Activated T-cell treated with anti-CD3 and anti-CD28 coated beads for 48 hours (primary cell): ENCODE results near the gene TOPBP1.
"Not testable (repeated sequence)": the region's sequence is repeated elsewhere in the genome, so short reads cannot be mapped to it uniquely, and the experiment has no call there.

Experiments
- DNase-seq: peaks from one replicate; pipeline ENCODE4 v3.0.0-alpha.2; 2020; ENCODE audit warnings: low read depth

TOPBP1 gene

DNA sequence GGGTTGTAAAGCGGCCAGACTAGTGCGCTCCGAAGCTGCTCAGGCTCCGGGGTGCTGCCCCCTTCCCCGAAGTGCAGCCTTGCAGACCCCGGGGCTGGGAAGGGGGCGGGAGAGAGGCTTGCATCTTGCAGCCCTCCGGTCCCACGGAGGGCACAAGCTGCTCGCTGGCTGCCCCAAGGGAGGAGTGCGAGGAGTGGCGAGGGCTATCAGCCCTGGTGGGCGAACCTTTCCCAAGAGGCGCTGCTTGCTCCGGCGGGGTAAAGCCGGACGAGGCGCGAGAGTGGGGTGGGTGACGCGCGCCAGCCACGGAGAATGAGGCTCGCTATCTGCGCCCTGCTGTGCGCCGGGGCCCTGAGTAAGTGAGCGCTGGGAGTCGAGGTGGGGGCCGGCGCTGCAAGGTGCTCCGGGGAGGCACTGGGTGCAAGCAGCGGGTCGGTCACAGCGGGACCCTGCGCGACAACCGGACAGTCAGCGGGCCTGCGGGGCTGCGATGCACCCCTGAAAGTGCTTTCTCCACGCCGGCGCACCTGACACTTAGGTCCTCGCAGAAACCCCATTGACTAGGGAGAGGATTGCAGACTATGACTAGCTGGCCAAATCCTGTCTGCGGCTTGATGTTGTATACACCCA is 12.7 kb upstream of the TOPBP1 start:
- DNase-seq, result no peak

DNA sequence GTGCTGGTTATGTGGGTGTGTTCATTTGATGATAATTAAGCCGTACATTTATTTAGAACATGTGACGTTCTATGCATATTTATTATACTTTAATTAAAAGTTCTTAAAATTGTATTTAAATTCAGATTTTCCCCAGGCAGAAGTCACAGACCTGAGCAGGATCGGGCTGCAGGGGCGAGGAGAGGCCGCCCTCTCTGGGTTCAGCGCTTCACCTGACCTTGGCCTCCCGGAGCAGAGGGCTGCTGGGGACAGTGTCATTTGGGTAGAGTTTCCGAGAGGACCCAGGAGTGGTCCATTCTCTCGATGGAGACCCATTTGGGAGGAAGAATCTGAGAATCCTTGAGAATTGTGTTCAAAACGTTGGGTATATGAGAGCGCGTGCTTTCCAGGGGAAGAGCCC is 12.0 kb upstream of the TOPBP1 start:
- no peak for DNase-seq

DNA sequence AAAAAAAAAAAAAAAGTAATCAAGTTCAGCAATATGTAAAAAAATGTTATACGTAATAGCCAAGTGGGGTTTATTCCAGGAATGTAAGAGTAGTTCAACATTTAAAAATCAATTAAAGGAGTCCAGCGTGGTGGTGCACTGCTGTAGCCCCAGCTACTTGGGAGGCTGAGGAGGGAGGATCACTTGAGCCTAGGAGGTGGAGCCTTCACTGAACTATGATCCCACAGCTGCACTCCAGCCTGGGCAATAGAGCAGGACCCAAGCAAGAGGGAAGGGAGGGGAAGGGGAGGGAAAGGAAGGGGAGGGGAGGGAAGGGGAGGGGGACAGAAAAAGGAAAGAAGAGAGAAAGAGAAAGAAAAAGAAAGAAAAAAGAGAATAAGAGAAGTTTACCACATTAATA is 10.7 kb upstream of the TOPBP1 start:
- DNase-seq, result no peak

DNA sequence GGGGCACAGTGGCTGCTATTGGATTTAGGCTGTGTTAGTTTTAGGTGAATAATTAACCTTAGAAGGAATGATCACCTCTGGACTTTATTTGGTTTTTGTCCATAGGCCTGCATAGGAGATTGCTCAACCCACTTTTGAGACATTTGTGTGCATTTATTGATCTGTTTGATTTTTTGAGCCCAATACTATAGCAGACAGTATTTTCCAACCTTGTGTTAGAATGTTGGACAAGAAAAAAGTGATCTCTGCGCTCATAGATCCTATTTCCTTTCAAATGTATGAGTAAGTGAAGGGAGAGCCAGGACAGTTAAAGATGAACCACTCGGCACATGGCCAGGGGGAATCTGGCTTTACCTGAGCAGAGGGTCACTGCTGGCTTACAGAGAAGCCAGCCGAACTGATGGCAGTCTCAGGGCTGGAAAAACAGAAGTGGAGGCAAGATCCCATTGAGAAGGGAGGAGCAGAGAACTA is 8.8 kb upstream of the TOPBP1 start:
- no peak for DNase-seq

DNA sequence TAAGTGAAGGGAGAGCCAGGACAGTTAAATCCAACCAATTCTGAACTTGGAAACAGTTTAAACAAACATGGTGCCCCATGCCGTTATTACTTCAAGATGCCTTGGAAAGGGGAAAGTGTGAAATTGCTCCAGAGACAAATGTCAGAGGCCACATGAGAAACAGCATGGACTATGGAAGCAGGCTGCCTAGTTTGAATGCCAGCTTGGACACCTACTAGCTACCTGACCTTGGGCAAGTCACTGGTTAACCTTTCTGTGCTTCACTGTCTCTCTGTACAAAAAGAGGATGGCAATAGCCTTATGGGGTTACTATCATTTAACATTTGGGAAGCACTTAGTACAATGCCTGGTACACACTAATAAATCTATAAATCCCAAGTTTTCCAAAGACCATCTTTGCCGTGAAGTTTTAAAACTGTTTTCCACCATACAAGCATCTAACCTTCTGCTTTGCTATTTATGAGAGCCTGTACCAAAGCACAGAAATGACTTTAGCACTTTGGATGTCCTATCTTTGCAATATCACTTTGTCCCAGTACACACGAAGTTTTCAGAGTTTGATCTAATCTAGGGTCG is 8.3 kb upstream of the TOPBP1 start:
- DNase-seq, result no peak

DNA sequence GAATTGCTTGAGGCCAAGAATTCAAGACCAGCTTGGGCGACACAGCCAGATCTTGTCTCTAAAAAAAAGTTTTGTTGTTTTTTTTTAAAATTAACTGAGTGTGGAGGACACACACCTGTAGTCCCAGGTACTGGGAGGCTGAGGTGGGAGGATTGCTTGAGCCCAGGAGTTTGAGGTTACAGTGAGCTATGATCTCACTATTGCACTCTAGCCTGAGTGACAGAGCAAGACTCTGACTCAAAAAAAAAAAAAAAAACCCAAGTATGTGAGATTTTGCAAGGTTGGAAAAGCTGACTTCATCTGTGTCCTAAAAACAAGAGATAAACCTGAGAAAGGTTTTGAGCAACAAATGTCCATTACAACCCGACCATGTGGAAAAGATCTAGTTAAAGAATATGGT is 5.4 kb upstream of the TOPBP1 start:
- DNase-seq, result no peak

DNA sequence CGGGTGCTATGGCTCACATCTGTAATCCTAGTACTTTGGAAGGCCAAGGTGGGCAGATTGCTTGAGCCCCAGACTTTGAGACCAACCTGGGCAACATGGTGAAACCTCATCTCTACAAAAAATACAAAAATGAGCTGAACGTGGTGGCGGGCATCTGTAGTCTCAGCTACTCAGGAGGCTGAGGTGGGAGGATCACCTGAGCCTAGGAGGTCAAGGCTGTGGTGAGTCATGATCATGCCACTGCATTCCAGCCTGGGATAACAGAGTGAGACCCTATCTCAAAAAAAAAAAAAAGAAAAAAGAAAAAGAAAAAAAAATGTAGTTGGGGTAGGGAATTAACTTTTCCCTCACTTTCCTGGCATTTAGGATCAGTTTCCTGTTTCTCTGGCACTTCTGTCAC is 3.4 kb upstream of the TOPBP1 start:
- DNase-seq, result not testable (repeated sequence)

DNA sequence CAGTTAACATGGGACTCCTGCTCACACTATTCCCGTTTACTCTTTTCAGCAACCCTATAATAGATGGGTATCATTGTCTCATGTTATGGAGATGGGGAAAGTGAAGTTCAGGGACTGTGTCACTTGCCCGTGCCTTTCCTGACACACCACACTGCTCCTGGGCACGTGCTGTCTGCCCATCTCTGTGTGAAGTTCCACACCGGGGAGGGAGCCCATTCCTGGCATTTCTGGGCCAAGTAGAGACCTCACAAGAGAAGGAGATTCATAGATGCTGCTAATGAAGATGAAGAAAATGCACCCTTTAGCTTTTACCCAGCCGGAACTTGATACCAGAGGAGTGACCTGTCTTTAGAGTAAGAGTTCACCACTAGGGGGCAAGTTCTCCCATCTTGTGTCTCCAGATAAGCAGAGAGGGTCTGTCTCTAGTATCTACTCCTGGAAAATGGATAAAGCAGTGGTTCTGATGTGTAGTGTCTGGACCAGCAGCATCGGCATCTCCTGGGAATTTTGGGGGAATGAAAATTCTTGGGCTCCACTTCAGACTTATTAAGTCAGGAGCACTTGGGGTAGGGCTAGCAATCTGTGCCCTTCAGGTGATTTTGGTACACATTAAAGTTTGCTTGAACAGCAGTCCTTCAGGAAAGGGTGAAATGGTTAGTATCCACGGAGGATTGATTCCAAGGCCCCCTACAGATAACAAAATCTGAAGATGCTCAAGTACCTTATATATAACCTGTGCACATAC is 2.0 kb upstream of the TOPBP1 start:
- DNase-seq, result no peak

DNA sequence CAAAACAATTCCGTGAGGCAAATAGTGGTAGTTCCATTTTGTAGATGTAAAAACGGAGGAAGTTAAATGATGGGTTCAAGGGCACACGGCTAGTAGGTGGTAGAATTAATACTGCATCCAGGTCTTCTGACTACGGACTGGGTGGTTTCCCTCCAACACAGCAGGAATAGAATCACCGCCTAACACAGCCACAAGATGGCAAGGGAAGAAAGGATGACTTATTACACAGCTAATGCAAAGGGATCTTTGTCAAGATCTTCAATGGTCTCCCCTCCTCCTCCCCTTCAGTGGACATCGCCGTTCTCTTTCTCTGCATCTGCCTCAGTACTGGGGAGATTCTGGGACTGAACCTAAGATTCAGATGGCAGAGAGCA is 524 bp upstream of the TOPBP1 start:
- DNase-seq, result no peak

DNA sequence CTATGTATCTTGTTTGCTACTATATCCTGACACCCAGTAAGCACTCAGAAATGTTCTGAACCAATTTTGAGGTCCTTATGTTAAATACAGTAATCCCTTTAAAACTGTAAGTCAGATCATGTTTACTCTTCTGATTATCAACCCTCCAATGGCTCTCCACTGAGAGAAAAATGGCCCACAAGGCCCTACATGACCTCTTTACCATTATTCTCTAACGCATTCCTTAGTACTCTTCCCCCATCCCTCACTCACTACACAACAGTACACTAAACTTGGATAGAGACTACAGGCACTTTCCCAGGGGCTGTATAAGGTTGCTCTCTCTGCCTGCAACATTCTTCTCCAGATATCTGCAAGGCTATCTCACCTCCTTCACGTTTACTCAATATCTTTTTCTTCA is 1.9 kb downstream of the TOPBP1 start:
- DNase-seq, result no peak

DNA sequence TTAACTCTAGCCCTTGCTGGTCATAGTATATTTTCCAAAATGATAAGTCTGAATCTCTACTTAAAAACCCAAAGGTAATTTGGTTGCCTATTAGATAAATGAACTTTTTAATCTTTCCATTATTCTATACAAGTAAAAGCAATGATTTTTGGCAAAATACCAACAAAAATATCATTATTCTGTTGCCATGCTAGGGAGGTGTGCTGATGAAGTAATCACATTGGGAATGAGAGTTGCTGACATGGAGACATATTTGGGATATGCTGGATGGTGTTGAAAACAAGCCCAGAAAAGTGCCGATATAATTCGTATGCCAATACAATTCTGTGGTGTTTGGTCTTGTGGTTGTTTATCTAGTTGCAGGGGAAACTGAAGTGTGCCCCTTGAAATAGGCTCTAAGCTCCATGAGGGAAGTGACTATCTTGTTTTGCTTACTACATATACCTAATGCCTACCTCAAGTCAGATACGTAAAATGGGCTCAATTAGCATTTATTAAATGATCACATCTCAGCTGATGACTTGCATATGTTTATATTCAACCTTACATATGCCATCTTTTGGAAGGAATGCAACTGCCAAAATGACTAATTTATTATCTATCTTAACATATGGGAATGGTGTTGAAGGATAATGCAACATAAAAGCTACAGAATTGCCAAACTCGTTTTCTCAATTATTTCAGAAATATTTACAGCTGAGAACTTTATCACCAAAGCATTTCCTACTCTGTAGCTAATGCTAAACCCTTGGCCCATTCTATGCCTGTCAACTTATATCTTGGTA is 5.8 kb downstream of the TOPBP1 start:
- no peak for DNase-seq

DNA sequence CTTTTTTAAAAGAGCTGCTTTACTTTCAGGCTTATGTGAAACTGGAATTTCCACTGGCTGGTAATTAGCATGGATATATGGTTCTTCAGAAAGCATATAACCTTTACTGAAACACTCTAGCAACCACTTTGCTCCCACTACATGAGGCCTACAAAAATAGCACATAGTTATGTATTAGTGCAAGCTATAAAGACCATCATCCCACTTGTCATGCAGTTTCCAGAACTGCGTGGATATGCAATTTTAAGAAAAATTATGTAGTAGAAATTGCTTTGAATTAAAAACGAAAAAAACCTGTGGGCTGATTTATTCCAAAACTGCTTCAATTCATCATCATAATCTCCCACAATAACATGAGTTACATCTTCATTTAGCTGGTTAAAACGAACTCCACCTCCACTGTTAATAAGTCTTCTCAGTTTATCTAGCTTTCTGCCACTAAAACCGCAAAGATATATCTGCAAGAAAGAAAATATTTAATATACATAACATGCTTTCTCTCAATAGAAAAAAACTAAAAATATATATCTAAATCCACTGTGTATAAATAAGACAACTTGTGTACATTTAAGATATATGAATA is 12.2 kb downstream of the TOPBP1 start:
- no peak for DNase-seq

DNA sequence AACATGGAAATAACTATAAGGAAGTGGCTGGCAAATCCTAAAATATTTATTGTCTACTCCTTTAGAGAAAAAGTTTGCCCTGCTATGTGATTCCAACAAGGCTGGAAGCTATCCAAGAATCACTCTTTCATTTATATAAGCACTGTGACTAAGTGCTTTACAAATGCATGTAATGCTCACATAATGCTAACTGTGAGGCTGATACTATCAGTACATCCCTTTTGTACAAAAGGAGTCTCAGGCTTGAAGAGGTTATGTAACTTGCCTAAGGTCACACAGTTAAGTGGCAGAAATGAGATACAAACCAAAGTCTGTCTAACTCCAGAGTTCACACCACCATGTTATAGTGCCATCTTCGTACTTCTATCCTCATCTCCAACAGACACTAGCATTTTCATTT is 17.0 kb downstream of the TOPBP1 start:
- DNase-seq, result no peak

DNA sequence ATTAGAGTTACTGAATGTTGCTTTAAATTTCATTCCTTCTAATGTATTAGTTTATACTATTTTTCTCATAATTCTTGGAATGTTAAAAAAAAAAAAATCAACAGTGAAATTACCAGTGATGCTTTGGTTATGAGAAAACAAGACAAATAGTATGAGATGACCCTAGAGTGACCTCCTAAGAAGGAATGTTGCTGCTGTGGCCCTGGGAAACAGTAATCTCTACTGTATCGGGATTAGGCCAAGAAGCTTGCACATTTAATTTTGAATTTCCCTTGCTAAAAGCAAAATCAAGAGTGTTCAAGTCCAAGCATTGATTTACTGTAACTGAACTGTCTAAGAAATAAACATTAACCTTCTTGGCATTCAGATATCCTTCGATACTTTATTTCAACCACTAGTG is 18.1 kb downstream of the TOPBP1 start:
- DNase-seq, result no peak

DNA sequence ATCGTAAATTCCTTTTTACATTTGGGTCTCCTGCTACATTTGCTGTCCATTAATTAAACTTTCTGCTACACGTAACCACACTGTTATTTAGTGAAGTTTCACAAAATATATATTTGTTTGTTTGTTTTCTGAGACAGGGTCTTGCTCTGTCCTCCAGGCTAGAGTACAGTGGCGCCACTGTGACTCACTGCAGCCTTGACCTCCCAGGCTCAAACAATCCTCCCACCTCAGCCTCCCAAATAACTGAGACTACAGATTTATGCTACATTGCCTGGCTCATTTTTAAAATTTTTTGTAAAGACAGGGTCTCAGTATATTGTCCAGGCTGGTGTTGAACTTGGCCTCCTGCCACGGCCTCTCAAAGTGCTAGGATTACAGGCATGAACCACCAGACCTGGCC is 20.5 kb downstream of the TOPBP1 start:
- no peak for DNase-seq

DNA sequence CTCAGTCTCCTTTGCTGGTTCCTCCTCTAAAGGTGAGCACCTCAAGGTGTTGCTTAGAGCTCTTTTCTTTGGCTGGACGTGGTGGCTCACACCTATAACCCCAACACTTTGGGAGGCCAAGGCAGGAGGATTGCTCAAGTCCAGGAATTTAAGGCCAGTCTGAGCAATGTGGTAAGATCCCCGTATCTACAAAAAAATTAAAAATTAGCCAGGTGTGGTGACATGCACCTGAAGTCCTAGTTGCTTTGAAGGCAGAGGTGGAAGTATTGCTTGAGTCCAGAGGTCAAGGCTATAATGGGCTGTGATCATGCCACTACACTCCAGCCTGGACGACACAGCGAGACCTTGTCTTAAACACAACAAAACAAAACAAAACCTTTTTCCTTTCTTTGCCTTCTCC is 28.3 kb downstream of the TOPBP1 start:
- DNase-seq, result no peak

DNA sequence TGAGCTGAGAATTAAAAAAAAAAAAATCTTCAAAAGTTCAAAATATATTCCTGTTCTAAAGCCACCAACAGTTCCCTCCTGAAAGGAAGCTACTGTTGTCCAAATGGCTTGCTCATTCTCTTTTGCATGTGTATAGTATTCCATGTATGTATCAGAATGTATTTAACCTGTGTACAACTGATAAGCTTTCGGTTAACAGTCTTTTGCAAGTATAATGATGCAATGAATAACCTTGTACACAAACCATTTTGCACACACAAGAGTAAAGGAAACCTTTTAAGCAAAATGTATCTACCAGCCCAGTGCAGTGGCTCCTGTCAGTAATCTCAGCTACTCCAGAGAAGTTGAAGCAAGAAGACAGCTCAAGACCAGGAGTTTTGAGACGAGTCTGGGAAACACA is 32.6 kb downstream of the TOPBP1 start:
- DNase-seq, result no peak

DNA sequence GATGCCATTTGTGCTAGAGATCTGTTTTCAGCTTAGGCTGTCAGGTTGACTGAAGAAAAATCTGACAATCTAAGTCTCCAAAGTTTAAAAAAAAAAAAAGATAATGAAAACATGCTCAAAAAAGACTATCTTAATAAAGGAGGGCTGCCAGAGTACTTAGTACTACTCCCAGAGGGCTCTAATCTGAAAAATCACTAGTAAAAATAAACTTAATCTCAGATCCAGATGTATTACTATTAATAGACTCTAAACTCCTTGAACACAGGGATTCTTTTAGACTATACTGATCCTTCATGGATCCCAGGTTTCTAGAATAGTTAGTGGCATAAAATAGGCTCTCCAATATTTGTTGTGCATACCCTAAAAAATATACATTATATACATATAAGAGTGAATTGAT is 34.0 kb downstream of the TOPBP1 start:
- DNase-seq, result no peak

DNA sequence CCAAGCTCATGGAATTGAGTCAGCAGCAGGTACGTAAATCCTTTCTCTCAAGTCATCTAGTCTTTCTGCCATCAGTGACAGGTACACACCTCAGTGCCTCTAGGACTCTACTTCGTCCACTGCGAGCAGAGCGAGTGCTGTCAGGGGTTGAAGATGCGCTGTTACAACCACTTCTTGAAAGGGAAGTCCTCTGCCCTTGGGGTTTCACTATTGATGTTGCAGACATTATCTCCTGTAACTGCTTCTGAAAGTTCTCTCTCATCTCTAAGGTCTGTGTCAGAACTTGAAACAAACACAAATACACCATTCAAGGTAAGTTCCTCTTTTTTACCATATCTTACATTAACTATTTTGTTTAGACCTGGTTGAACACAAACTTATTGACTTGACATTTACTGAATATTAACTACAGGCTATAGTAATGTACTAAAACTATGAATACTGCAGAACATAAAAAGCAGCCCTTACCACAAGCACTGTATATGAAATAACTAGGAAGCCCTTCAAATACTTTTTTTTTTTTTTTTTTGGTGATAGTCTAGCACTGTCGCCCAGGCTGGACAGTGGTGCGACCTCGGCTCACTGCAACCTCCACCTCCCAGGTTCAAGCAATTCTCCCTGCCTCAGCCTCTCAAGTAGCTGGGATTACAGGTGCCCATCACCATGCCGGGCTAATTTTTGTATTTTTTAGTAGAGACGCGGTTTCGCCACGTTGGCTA is 41.5 kb downstream of the TOPBP1 start:
- no peak for DNase-seq

DNA sequence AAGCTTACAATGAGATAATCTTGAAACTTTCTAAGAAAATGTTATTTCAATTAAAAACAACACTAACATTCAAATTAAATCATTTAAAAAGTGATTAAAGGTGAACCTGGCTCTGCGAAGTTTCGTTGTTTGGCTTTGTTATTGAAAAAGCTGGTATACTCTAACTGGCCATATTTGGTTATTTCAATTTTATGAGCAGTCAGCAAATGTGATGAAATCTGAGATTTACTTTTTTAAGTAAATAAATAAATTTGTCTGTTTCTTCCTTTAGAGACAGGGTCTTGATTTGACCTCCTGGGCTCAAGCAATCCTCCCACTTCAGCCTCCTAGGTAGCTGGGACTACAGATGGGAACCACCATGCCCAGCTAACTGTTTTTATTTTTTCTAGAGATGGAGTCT is 50.2 kb downstream of the TOPBP1 start:
- no peak for DNase-seq

DNA sequence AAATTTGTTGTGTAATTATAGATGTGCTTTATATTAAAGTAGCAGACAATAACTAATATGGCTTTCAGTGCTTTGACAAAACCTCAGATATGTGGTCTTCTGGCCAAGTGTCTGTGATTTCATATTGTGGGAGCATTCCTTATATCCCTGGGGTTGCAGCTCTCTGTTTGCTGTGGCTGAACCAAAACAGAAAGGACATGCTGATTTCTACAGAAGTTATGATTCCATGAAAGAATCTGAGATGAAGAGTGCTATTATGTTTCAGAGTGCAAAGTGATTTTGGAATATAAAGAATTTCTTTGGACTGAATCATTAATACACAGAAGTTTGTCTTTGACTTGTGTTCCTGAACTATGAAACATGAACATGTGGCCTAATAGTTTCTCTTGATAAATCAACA is 51.7 kb downstream of the TOPBP1 start:
- no peak for DNase-seq

DNA sequence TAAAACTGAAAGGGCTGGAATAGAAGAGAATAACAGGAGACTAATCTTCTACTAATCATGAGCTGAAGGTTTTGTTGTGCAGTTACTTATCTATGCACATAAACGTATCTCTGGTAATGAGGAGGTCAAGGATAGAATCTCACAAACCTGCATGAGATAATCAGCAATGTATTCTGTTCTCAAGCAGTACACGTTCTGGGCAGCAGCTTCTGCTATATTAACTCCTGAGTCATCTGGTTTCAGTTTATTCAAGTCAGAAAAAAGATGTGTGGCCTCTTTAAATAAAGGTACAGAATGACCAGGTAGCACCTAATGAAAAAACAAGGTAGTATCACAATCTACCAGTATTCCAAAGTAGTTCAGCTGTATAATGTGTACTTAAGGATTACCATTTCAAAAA is 53.4 kb downstream of the TOPBP1 start:
- no peak for DNase-seq
